Mucosa of descending colon (tissue), 3 donors: Measurements from ENCODE around the gene PRKAR1B. TPM values are rescaled to one million over a fixed set of nuclear protein-coding genes. Genes with fewer than 3 reads are reported as not detected.

Experiments
- ATAC-seq: fragments of 200-7000 bp; cut with Tn5 transposase; one replicate; pipeline ENCODE4 v1.9.1; 2020; ENCODE audit warnings: mild to moderate bottlenecking, moderate library complexity
- DNase-seq, 3 donors: peaks; one replicate each; pipeline ENCODE4 v3.0.0-alpha.2; 2020
- H3K36me3 ChIP-seq: fragments of 200-600 bp; one replicate; pipeline ENCODE4 v1.8.0; 2021; ENCODE audit warnings: low read depth, mild to moderate bottlenecking
- H3K4me1 ChIP-seq: fragments of 200-600 bp; one replicate; pipeline ENCODE4 v1.8.0; 2021; ENCODE audit warnings: low read depth, mild to moderate bottlenecking
- H3K4me3 ChIP-seq: fragments of 200-600 bp; one replicate; pipeline ENCODE4 v1.8.0; 2021; ENCODE audit warnings: mild to moderate bottlenecking
- H3K9me3 ChIP-seq: fragments of 200-600 bp; one replicate; pipeline ENCODE4 v1.8.0; 2021; ENCODE audit warnings: mild to moderate bottlenecking
- intact Hi-C, 2 donors: fragments of 100-400 bp; cut with DNase I in 1 of 2; cut with micrococcal nuclease in 1 of 2; formaldehyde crosslinking; loops; one replicate each; pipeline versions ENCODE4 v1.11.0 to v1.11.1; 2022; cut with DNase I, micrococcal nuclease
- total RNA-seq, 3 donors: library from RNA; stranded (reverse); fragmentation: NEBNext Ultra II Directional in 2 of 3; extraction: Animal tissue kit (Norgen Biotek cat#: 25700) in 2 of 3; gene quantifications; one replicate each; pipeline versions ENCODE4 v1.2.1 to v1.2.4, GENCODE V29; 2021 to 2023
- TF ChIP-seq, protein P1 (sequence below): fragments of 200-600 bp; IDR thresholded peaks from one replicate; pipeline ENCODE4 v1.8.0; 2022; ENCODE audit warnings: antibody characterized with exemption, mild to moderate bottlenecking
- donor health status: DM: no; HTN: no; CAD: no; lungs with moderate emphysema.
- donor health status: DM: no; HTN: no; CAD: no.
- donor health status: DM: no; HTN: yes; CAD: no.

Gene PRKAR1B
- total RNA-seq, 3 donors from 2014 or later: 10.1 to 24.5 (median 24.4) TPM

DNA sequence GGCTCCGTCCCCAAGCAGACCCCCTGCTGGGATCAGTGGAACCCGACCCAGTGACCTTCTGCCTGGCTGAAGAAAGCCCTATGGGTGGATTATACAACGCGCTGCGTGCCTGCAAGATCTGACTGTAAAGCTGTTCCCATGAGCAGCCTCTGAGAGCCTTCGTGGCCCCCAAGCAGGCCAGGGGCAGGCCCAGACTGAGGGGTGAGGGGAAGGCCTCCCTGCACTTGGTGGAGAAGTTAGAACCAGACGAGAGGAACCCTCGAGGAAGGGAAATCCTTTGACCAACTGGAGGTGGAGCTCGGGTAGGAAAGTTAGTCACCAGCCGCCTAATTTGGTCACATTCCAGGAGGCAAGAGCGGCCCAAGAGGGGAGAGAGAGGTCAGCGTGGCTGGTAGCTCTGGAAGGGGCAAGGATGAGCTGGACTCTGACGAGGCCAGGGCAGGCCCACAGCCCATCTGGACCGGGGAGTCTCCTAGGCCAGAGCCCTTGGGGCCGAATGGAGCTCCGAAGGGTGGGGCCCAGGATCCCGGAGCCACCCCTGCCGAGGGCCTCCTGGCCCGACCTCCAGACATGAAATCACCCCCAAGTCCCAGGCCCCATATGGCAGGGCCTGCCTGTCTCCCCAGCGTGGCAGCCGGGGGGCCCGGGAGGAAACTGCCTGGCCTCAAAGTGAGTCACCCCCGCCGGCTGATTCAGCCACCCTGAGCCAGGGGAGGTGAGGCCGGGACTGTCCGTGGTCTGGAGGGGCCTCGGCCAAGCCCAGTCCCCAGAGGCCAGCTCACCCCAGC, 184.2 kb downstream of the PRKAR1B start:
- no peak overlapping the region for H3K4me3 ChIP-seq
- H3K9me3 ChIP-seq: no peaks in the 10 kb centered on the region
- ATAC-seq: no peak
- H3K4me1 ChIP-seq: peaks cover 17% of the 10 kb centered on the region
- intact Hi-C loops: no loop called here
- TF ChIP-seq, protein P1, sequence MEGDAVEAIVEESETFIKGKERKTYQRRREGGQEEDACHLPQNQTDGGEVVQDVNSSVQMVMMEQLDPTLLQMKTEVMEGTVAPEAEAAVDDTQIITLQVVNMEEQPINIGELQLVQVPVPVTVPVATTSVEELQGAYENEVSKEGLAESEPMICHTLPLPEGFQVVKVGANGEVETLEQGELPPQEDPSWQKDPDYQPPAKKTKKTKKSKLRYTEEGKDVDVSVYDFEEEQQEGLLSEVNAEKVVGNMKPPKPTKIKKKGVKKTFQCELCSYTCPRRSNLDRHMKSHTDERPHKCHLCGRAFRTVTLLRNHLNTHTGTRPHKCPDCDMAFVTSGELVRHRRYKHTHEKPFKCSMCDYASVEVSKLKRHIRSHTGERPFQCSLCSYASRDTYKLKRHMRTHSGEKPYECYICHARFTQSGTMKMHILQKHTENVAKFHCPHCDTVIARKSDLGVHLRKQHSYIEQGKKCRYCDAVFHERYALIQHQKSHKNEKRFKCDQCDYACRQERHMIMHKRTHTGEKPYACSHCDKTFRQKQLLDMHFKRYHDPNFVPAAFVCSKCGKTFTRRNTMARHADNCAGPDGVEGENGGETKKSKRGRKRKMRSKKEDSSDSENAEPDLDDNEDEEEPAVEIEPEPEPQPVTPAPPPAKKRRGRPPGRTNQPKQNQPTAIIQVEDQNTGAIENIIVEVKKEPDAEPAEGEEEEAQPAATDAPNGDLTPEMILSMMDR: no peak
- DNase-seq: peak in 2 of 3 donors; percentile 27 to 55
- no peaks in the 10 kb centered on the region for H3K36me3 ChIP-seq

DNA sequence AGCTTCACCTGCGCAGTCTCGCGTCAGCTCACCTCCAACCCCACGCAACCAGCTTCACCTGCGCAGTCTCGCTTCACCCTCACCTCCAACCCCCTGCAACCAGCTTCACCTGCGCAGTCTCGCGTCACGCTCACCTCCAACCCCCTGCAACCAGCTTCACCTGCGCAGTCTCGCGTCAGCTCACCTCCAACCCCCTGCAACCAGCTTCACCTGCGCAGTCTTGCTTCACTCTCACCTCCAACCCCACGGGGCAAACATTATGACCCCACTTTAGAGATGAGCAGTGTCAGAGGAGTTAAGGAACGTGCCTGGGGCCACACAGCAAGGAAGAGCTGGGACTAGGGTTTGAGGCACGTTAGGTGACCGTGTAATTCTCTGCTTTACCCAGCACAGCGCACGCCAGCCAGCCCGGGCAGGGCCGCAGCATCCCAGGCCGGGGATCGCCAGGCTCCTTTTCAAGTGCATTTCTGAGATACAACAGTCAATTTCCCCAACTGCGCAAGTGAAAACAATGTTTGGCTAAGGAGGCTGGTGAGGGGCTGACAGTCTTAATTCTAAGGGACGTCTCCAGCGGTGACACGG, 184.9 kb downstream of the PRKAR1B start:
- peaks cover 21% of the 10 kb centered on the region for H3K4me1 ChIP-seq
- ATAC-seq (no peak), DNase-seq (peak in 1 of 3 donors; percentile 10)
- TF ChIP-seq, protein P1: no peak
- no peaks in the 10 kb centered on the region for H3K9me3 ChIP-seq
- H3K4me3 ChIP-seq: no peak overlapping the region
- no peaks in the 10 kb centered on the region for H3K36me3 ChIP-seq
- intact Hi-C loops: no loop called here

DNA sequence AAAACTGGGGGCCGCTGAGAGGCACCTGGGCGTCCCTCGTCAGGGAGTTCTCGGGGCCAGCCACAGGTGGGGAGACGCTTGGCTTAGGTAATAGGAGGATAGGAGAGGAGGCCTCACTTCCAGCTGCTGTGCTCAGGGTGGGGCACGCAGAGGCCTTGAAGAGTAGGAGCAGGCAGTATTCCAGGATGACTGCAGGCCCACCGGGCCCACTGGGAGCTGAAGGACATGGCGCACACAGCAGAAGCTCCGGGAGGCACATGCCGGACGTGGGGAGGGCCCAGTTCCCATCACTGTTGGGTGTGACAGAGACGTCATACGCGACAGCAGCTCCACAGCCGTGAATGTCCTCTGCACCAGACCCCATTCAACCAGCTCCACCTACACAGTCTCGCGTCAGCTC, 185.4 kb downstream of the PRKAR1B start:
- TF ChIP-seq, protein P1: no peak
- Histone ChIP-seq H3K9me3 (no peaks in the 10 kb centered on the region), H3K36me3 (no peaks in the 10 kb centered on the region), H3K4me1 (peaks cover 21% of the 10 kb centered on the region), H3K4me3 (no peak overlapping the region)
- intact Hi-C loops: no loop called here
- ATAC-seq (no peak), DNase-seq (no peak)

DNA sequence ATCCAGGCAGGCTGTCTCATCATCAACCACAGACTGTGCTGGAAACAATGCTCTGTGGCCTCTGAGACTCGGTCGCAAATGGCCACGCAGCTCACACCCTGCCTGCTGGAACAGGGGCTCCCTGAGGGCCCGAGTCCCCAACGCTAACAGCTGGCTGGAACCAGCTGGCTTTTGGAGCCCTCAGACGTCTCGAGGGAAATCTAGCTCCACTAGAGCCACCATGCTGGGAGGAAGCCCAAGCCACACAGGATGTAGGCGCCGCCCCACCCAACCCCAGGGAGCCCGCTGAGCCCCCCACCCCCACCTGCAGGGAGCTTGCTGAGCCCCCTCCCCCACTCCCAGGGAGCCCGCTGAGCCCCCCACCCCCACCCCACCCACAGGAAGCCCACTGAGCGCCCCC, 186.1 kb downstream of the PRKAR1B start:
- no peaks in the 10 kb centered on the region for H3K36me3 ChIP-seq
- DNase-seq (no peak), ATAC-seq (no peak)
- H3K9me3 ChIP-seq: no peaks in the 10 kb centered on the region
- H3K4me1 ChIP-seq: peaks cover 21% of the 10 kb centered on the region
- intact Hi-C loops: no loop called here
- TF ChIP-seq, protein P1: no peak
- H3K4me3 ChIP-seq: no peak overlapping the region

DNA sequence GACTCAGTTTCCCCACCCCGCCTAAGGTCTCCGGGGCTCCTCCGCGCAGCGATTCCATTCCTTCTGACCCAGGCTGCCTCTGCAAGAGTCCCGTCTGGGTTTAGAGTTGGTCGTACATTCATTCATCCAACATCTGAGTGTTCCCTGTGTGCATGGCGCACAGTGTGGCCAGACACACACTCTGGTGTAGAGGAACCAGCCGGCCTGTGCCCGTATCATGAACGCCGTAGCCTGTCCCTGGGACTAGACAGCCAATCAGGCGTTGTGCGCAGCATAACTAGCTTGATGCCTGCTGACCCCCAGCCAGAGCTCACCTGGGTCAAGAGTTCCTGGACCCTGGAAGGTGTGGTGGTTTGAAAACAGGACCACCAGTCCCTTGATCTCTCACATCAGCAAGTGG, 186.5 kb downstream of the PRKAR1B start:
- no peak for ATAC-seq
- no peaks in the 10 kb centered on the region for H3K36me3 ChIP-seq
- TF ChIP-seq, protein P1: no peak
- no peak overlapping the region for H3K4me3 ChIP-seq
- H3K9me3 ChIP-seq: no peaks in the 10 kb centered on the region
- no peak for DNase-seq
- intact Hi-C loops: no loop called here
- H3K4me1 ChIP-seq: peaks cover 21% of the 10 kb centered on the region
